ENCODE measurements around the gene ZBTB49. TPM values are rescaled to one million over a fixed set of nuclear protein-coding genes. Genes with fewer than 3 reads are reported as not detected.

The ZBTB49 gene
- total RNA-seq, 1 experiment from 2014 or later = 6.6 TPM

DNA sequence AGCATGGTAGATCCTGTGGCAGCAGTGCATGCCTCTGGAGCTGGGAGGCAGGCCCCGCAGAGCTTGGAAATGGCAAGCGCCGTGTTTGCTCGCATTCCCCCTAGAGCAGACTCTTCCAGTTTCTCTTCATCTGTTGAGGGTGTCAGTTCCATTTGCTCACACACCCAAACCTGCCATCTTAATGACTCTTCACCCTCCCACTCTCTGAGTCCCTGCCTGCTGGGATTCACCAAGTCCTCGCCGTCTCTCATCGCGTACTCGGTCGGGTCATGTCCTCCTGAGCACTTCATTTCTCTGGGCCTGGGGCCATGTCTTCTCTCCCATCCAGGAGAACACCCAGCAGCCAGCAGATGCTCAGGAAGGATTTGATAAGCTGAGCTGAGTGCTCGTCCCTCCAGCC is 16.9 kb downstream of the ZBTB49 start:
- Histone ChIP-seq H3K9me3 (ENCODE audit: low read depth, low read length, poor library complexity, severe bottlenecking) (no peaks in the 10 kb centered on the region), H3K36me3 (ENCODE audit: insufficient read depth, low read length, poor library complexity, severe bottlenecking) (peaks cover 12% of the 10 kb centered on the region), H3K4me1 (ENCODE audit: insufficient read depth, low read length, poor library complexity, severe bottlenecking) (no peaks in the 10 kb centered on the region), H3K27ac (ENCODE audit: low read depth, low read length, poor library complexity, severe bottlenecking) (no peak overlapping the region), H3K4me3 (ENCODE audit: low read depth, low read length, poor library complexity, severe bottlenecking) (no peak overlapping the region), H3K27me3 (replicated peaks; ENCODE audit: insufficient read depth, low read depth, low read length, poor library complexity) (no peaks in the 10 kb centered on the region)
- CTCF ChIA-PET = no interaction called here
- no TSS peak for BruUV-seq (replicated peaks)
- no peak for DNase-seq (ENCODE audit: low spot score)
- POLR2A ChIA-PET (ENCODE audit: low non-redundant PET) = no interaction called here
- intact Hi-C loops (cut with micrococcal nuclease; ENCODE audit: unreplicated experiment) = no loop called here
- TF ChIP-seq EZH2 (IDR thresholded peaks at IDR 0.05; ENCODE audit: borderline replicate concordance, low read depth, low read length, poor library complexity, severe bottlenecking) = no peak
- TF ChIP-seq, protein P1, sequence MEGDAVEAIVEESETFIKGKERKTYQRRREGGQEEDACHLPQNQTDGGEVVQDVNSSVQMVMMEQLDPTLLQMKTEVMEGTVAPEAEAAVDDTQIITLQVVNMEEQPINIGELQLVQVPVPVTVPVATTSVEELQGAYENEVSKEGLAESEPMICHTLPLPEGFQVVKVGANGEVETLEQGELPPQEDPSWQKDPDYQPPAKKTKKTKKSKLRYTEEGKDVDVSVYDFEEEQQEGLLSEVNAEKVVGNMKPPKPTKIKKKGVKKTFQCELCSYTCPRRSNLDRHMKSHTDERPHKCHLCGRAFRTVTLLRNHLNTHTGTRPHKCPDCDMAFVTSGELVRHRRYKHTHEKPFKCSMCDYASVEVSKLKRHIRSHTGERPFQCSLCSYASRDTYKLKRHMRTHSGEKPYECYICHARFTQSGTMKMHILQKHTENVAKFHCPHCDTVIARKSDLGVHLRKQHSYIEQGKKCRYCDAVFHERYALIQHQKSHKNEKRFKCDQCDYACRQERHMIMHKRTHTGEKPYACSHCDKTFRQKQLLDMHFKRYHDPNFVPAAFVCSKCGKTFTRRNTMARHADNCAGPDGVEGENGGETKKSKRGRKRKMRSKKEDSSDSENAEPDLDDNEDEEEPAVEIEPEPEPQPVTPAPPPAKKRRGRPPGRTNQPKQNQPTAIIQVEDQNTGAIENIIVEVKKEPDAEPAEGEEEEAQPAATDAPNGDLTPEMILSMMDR (conservative IDR thresholded peaks at IDR 0.05; ENCODE audit: low read depth, low read length) = no peak

DNA sequence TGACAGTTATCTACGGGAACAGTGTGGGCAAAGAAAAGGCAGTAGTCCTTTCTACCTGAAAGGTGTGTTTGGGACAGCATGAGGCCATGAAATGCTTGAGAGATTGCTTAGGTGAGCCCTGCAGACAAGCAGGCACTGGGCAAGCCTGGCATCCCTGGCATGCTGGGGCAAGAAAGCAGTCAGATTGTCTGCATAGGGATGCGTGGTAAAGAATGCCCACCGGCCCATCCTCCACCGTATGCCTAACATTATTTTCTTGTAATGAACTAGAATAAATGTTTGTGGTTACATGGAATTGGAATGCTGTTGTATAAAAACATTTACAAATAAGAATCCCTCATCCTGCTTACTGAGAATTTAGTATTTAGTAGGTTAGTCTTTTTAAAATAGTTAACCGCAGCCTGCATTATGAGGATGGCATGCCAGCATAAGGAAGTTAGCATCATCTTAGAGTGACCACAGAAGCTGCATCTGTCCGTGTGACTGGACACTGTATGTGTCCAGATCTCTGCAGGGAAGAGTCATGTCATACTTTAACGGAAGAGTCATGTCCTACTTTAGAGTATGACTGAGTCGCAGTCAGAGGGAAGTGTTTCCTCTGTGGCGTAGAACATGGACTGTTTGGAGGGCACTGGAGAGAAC is 18.9 kb downstream of the ZBTB49 start:
- no peaks in the 10 kb centered on the region for H3K9me3 ChIP-seq (ENCODE audit: low read depth, low read length, poor library complexity, severe bottlenecking)
- ChIA-PET CTCF (no interaction called here), POLR2A (ENCODE audit: low non-redundant PET) (no interaction called here)
- no peak for DNase-seq (ENCODE audit: low spot score)
- H3K36me3 ChIP-seq (ENCODE audit: insufficient read depth, low read length, poor library complexity, severe bottlenecking) = no peaks in the 10 kb centered on the region
- BruUV-seq (replicated peaks) = no TSS peak
- H3K27ac ChIP-seq (ENCODE audit: low read depth, low read length, poor library complexity, severe bottlenecking) = no peak overlapping the region
- TF ChIP-seq, protein P1 (conservative IDR thresholded peaks at IDR 0.05; ENCODE audit: low read depth, low read length) = no peak
- TF ChIP-seq EZH2 (IDR thresholded peaks at IDR 0.05; ENCODE audit: borderline replicate concordance, low read depth, low read length, poor library complexity, severe bottlenecking) = no peak
- no peaks in the 10 kb centered on the region for H3K4me1 ChIP-seq (ENCODE audit: insufficient read depth, low read length, poor library complexity, severe bottlenecking)
- intact Hi-C loops (cut with micrococcal nuclease; ENCODE audit: unreplicated experiment) = no loop called here
- no peaks in the 10 kb centered on the region for H3K27me3 ChIP-seq (replicated peaks; ENCODE audit: insufficient read depth, low read depth, low read length, poor library complexity)
- no peak overlapping the region for H3K4me3 ChIP-seq (ENCODE audit: low read depth, low read length, poor library complexity, severe bottlenecking)

DNA sequence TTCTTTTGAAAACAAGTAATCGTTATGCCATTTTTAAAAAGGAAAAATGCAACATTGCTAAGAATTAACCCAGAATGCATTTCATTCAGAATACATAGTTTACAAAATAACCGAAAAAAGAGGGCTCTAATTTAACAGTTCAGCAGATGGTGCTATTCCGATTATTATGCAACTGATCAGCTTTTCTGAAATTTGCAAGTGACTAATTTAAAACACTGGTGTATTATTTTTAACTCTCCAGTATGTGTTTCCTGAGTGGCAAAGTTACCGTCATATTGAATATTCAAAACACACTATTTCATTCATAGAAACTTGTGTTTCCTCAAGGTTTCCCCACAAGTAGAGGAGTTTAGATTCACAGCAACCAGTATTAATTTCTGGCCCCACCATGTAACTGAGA is 21.1 kb downstream of the ZBTB49 start:
- no peak for TF ChIP-seq EZH2 (IDR thresholded peaks at IDR 0.05; ENCODE audit: borderline replicate concordance, low read depth, low read length, poor library complexity, severe bottlenecking)
- TF ChIP-seq, protein P1 (conservative IDR thresholded peaks at IDR 0.05; ENCODE audit: low read depth, low read length) = no peak
- Histone ChIP-seq H3K27me3 (replicated peaks; ENCODE audit: insufficient read depth, low read depth, low read length, poor library complexity) (no peaks in the 10 kb centered on the region), H3K4me3 (ENCODE audit: low read depth, low read length, poor library complexity, severe bottlenecking) (no peak overlapping the region), H3K9me3 (ENCODE audit: low read depth, low read length, poor library complexity, severe bottlenecking) (no peaks in the 10 kb centered on the region), H3K27ac (ENCODE audit: low read depth, low read length, poor library complexity, severe bottlenecking) (no peak overlapping the region), H3K36me3 (ENCODE audit: insufficient read depth, low read length, poor library complexity, severe bottlenecking) (no peaks in the 10 kb centered on the region), H3K4me1 (ENCODE audit: insufficient read depth, low read length, poor library complexity, severe bottlenecking) (no peaks in the 10 kb centered on the region)
- intact Hi-C loops (cut with micrococcal nuclease; ENCODE audit: unreplicated experiment) = no loop called here
- BruUV-seq (replicated peaks) = no TSS peak
- CTCF ChIA-PET = no interaction called here
- POLR2A ChIA-PET (ENCODE audit: low non-redundant PET) = no interaction called here
- no peak for DNase-seq (ENCODE audit: low spot score)
